Measurements from ENCODE around the gene SLC2A1. TPM values are rescaled to one million over a fixed set of nuclear protein-coding genes. Genes with fewer than 3 reads are reported as not detected.

Gene SLC2A1
- total and polyA plus RNA-seq, 9 of the 15 experiments (the other 6 are each of a cell fraction or from before 2014, with no cell fraction given), result 12.6 to 153 (median 48.0) TPM

GRCh38 chr1:42958488-42959319, at the start of gene SLC2A1 (continued):
- TF ChIP-seq UBTF (IDR thresholded peaks at IDR 0.05; ENCODE audit: borderline replicate concordance in 1 of 2, low read depth in 2 of 2, low read length in 2 of 2) (peak in 1 of 2 experiments; percentile 55; a peak in 3 of 4 replicates), ZNF449 (CRISPR knock-in tag; IDR thresholded peaks at IDR 0.05) (no peak), CREB3L1 (IDR thresholded peaks at IDR 0.05; ENCODE audit: borderline replicate concordance, low read depth) (no peak), NFE2L1 (tag; IDR thresholded peaks at IDR 0.05; ENCODE audit: borderline replicate concordance, low read depth) (no peak), C11orf30 (IDR thresholded peaks at IDR 0.05; ENCODE audit: low read depth) (no peak), JUND (IDR thresholded peaks at IDR 0.05; ENCODE audit: borderline replicate concordance, low read depth, low read length) (no peak), JUND (tag; IDR thresholded peaks at IDR 0.05; ENCODE audit: borderline replicate concordance, low read depth, low read length) (0 out of 3 replicates have a peak, but pooled peaks have one; percentile 19), TCF15 (CRISPR knock-in tag; IDR thresholded peaks at IDR 0.05) (no peak), ZNF785 (CRISPR knock-in tag; IDR thresholded peaks at IDR 0.05) (no peak), MTF1 (CRISPR knock-in tag; IDR thresholded peaks at IDR 0.05; ENCODE audit: borderline replicate concordance) (0 out of 2 replicates have a peak, but pooled peaks have one; percentile 34), HMG20B (CRISPR knock-in tag; IDR thresholded peaks at IDR 0.05) (no peak), ZNF431 (CRISPR knock-in tag; IDR thresholded peaks at IDR 0.05) (peak; percentile 23; the same call in 1 of the 2 replicates), TFE3 (CRISPR knock-in tag; IDR thresholded peaks at IDR 0.05) (no peak), ZBTB49 (CRISPR knock-in tag; IDR thresholded peaks at IDR 0.05; ENCODE audit: borderline replicate concordance) (no peak), SREBF2 (CRISPR knock-in tag; IDR thresholded peaks at IDR 0.05) (no peak), ZNF197 (CRISPR knock-in tag; IDR thresholded peaks at IDR 0.05; ENCODE audit: low read depth) (no peak)
